ENCODE measurements around the gene ARL11.
A peak's percentile ranks its signal among the peaks of the same experiment; 100 is the strongest.

The ARL11 gene

DNA sequence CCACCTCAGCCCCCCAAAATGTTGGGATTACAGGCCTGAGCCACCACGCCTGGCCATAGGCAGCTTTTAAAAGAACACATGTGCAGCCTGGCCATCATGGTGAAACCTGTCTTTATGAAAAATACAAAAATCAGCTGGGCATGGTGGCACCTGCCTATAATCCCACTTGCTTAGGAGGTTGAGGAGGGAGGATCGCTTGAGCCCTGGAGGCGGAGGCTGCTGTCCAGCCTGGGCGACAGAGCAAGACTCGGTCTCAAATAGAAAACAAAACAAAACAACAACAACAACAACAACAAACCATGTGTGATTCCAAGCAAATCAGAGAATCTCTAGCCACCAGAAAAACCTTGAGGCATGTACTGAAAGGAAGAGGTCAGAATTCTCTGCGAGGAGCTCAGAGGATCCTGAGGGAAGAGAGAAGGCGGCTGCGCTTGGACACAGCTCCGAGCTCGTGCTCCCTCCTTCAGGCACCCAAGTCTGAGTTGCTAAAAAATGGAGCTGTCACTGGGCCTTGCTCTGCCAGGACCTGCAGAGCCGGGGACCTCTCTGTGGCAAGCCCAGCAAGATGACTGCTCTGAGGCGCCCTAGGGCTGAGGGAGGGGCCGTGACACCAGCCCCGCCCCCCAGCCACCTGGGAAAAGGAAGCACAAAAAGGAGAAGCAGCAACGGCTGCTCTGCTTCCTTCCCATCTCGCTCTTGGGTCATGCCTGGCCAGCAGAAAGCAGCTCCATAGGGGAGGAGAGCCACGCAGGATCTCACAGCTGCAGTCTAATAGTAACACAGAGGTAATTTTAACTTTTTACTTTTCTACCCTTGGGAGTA, at the start of gene ARL11:
Gene ARL11 (plus strand): TSS at position 677 of the 822 bp plus-strand sequence. CDS start 1,941 bp downstream, outside the sequence.
- Histone ChIP-seq H3K36me3 (ENCODE audit: insufficient read depth) (no peaks in the 10 kb centered on the region), H2AFZ (ENCODE audit: low read depth) (no peak within 1 kb of the TSS), H3K4me2 (no peak within 1 kb of the TSS), H3K27me3 (ENCODE audit: insufficient read depth, low read depth) (no peaks in the 10 kb centered on the region), H3K4me3 (IDR thresholded peaks at IDR 0.05; ENCODE audit: insufficient read depth, low read depth, low read length) (no peak within 1 kb of the TSS), H3K9ac (no peak within 1 kb of the TSS), H3K4me1 (ENCODE audit: low read depth, poor library complexity, severe bottlenecking) (no peaks in the 10 kb centered on the region), H4K20me1 (ENCODE audit: insufficient read depth) (no peaks in the 10 kb centered on the region), H3K27ac (no peak within 1 kb of the TSS), H3K79me2 (ENCODE audit: insufficient read depth, low read depth) (no peaks in the 10 kb centered on the region)
- TF ChIP-seq, protein P1, sequence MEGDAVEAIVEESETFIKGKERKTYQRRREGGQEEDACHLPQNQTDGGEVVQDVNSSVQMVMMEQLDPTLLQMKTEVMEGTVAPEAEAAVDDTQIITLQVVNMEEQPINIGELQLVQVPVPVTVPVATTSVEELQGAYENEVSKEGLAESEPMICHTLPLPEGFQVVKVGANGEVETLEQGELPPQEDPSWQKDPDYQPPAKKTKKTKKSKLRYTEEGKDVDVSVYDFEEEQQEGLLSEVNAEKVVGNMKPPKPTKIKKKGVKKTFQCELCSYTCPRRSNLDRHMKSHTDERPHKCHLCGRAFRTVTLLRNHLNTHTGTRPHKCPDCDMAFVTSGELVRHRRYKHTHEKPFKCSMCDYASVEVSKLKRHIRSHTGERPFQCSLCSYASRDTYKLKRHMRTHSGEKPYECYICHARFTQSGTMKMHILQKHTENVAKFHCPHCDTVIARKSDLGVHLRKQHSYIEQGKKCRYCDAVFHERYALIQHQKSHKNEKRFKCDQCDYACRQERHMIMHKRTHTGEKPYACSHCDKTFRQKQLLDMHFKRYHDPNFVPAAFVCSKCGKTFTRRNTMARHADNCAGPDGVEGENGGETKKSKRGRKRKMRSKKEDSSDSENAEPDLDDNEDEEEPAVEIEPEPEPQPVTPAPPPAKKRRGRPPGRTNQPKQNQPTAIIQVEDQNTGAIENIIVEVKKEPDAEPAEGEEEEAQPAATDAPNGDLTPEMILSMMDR (conservative IDR thresholded peaks at IDR 0.05; ENCODE audit: low read depth, low read length), result no peak

DNA sequence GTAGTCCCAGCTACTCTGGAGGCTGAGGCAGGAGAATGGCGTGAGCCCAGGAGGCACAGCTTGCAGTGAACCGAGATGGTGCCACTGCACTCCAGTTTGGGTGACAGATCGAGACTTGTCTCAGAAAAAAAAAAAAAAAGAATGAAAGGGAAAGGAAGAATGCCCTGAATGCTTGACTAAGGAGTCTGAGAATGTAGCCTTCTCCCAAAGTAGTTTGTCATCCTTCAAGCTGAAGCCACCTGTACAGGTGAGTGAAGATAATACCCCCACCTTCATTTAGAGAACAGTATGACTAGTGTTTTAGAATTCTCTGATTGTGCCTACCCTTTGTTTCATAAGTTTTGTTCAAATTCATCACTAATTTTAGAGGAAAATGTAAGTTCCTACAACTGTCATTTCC, 48.8 kb upstream of the ARL11 start:
- Histone ChIP-seq H3K9ac (no peak overlapping the region), H3K4me3 (IDR thresholded peaks at IDR 0.05; ENCODE audit: insufficient read depth, low read depth, low read length) (no peak overlapping the region), H4K20me1 (ENCODE audit: insufficient read depth) (no peaks in the 10 kb centered on the region), H3K79me2 (ENCODE audit: insufficient read depth, low read depth) (peaks cover 7% of the 10 kb centered on the region), H3K36me3 (ENCODE audit: insufficient read depth) (no peaks in the 10 kb centered on the region), H3K27me3 (ENCODE audit: insufficient read depth, low read depth) (no peaks in the 10 kb centered on the region), H3K4me2 (no peak overlapping the region), H3K4me1 (ENCODE audit: low read depth, poor library complexity, severe bottlenecking) (peaks cover 10% of the 10 kb centered on the region), H2AFZ (ENCODE audit: low read depth) (no peak overlapping the region), H3K27ac (no peak overlapping the region)
- TF ChIP-seq, protein P1 (conservative IDR thresholded peaks at IDR 0.05; ENCODE audit: low read depth, low read length), result no peak

DNA sequence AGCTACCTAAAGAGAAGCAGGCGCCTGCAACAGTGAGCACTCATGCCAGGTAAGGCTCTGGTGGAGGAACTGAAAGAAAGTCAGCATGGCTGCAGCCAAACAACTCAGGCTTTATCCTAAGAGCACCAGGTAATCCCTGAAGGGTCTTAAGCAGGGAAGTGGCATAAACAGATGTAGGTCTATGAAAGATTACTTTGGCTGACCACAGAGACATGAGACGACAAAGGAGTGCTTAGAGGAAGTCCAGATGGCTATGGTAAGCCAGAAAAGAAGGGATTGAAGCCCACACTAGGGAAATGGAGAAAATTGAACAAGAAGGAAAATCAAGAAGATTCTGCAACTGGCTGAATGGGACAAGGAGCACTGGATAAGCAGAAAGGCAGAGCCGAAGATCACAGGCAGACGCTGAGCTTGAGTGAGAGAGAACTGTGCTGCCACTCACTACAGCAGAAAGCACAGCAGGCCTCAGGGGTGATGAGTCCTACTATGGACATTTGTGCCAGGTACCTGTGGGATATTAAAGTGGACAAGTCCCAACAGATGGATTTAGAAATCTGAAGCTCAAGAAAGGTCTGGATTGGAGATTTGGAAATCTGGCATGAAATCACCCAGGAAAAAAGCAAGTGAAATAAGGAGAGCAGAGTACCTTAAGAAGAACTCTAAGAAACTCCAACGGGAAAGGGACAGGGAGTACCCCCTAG, 47.2 kb upstream of the ARL11 start:
- Histone ChIP-seq H3K4me1 (ENCODE audit: low read depth, poor library complexity, severe bottlenecking) (peaks cover 13% of the 10 kb centered on the region), H3K27ac (no peak overlapping the region), H3K79me2 (ENCODE audit: insufficient read depth, low read depth) (peaks cover 8% of the 10 kb centered on the region), H3K27me3 (ENCODE audit: insufficient read depth, low read depth) (no peaks in the 10 kb centered on the region), H3K9ac (no peak overlapping the region), H3K4me3 (IDR thresholded peaks at IDR 0.05; ENCODE audit: insufficient read depth, low read depth, low read length) (no peak overlapping the region), H4K20me1 (ENCODE audit: insufficient read depth) (no peaks in the 10 kb centered on the region), H2AFZ (ENCODE audit: low read depth) (no peak overlapping the region), H3K4me2 (no peak overlapping the region), H3K36me3 (ENCODE audit: insufficient read depth) (no peaks in the 10 kb centered on the region)
- TF ChIP-seq, protein P1 (conservative IDR thresholded peaks at IDR 0.05; ENCODE audit: low read depth, low read length), result no peak

DNA sequence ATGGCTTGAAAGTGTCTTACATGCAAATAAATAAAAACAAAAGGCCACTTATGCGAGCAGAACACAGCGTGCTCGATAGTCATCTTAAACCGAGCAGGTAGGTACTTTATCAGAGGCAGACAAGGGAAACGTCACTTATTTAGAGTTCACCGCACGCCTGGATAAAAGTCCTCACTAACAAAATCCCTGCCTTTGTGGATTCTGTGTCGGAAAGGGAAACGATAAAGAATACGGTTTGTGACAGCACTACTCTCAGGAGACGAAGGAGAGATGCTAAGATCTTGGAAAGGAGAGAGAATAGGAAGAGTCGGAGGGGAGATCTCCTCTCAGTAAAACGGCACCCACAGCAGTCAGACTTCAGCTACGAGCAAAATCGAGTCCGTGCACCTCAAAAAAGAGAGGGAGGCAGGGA, 43.5 kb upstream of the ARL11 start:
- no peaks in the 10 kb centered on the region for H3K36me3 ChIP-seq (ENCODE audit: insufficient read depth)
- H3K27me3 ChIP-seq (ENCODE audit: insufficient read depth, low read depth), result no peaks in the 10 kb centered on the region
- H3K4me2 ChIP-seq, result peak overlapping the region; percentile 74
- no peak overlapping the region for H3K27ac ChIP-seq
- peak overlapping the region; percentile 93; the same call in 1 of the 2 replicates for H2AFZ ChIP-seq (ENCODE audit: low read depth)
- H3K4me3 ChIP-seq (IDR thresholded peaks at IDR 0.05; ENCODE audit: insufficient read depth, low read depth, low read length), result no peak overlapping the region
- peak overlapping the region; percentile 57; the same call in 1 of the 2 replicates for H3K9ac ChIP-seq
- H3K4me1 ChIP-seq (ENCODE audit: low read depth, poor library complexity, severe bottlenecking), result peaks cover 18% of the 10 kb centered on the region
- H3K79me2 ChIP-seq (ENCODE audit: insufficient read depth, low read depth), result peaks cover 8% of the 10 kb centered on the region
- H4K20me1 ChIP-seq (ENCODE audit: insufficient read depth), result no peaks in the 10 kb centered on the region
- TF ChIP-seq, protein P1 (conservative IDR thresholded peaks at IDR 0.05; ENCODE audit: low read depth, low read length), result no peak
